GM23338 (cell line): ENCODE results near the gene SSH2. TPM values are rescaled to one million over a fixed set of nuclear protein-coding genes. Genes with fewer than 3 reads are reported as not detected.

Experiments used
- ATAC-seq: fragments of 200-7000 bp; cut with Tn5 transposase; 3 replicates; pipeline ENCODE4 v1.9.1; 2020
- DNase-seq: peaks from one replicate; pipeline ENCODE4 v3.0.0-alpha.2; 2015; ENCODE audit warnings: low spot score
- H2AFZ ChIP-seq: fragments of 200-600 bp; sonication (generic); 2 replicates; pipeline ENCODE4 v1.8.0; 2016; ENCODE audit warnings: antibody characterized with exemption, mild to moderate bottlenecking, moderate library complexity
- H3F3A ChIP-seq: fragments of 200-600 bp; sonication (generic); replicated peaks from 2 replicates; pipeline ENCODE4 v1.8.0; 2017; ENCODE audit warnings: antibody characterized with exemption, mixed run types, low read depth
- H3K27ac ChIP-seq: fragments of 200-600 bp; sonication (generic); 2 replicates; pipeline ENCODE4 v1.6.1; 2016; ENCODE audit warnings: low read depth
- H3K27me3 ChIP-seq: fragments of 200-600 bp; sonication (generic); 2 replicates; pipeline ENCODE4 v1.8.0; 2016; ENCODE audit warnings: mild to moderate bottlenecking, mixed run types, moderate library complexity; ENCODE audit not compliant: insufficient read depth
- H3K36me3 ChIP-seq: fragments of 200-600 bp; sonication (generic); 2 replicates; pipeline ENCODE4 v1.8.0; 2016; ENCODE audit warnings: mild to moderate bottlenecking; ENCODE audit not compliant: insufficient read depth
- H3K4me1 ChIP-seq: fragments of 200-600 bp; sonication (generic); 2 replicates; pipeline ENCODE4 v1.8.0; 2016; ENCODE audit warnings: mild to moderate bottlenecking, moderate library complexity; ENCODE audit not compliant: insufficient read depth
- H3K4me2 ChIP-seq: fragments of 200-600 bp; sonication (generic); 2 replicates; pipeline ENCODE4 v1.7.1; 2017; ENCODE audit warnings: mixed run types
- H3K4me3 ChIP-seq: fragments of 200-600 bp; sonication (generic); 2 replicates; pipeline ENCODE4 v1.6.1; 2016; ENCODE audit warnings: mixed run types
- H3K79me2 ChIP-seq: fragments of 200-600 bp; sonication (generic); replicated peaks from 2 replicates; pipeline ENCODE4 v1.8.0; 2017; ENCODE audit warnings: mild to moderate bottlenecking; ENCODE audit not compliant: insufficient read depth
- H3K9me2 ChIP-seq: fragments of 200-600 bp; sonication (generic); 2 replicates; pipeline ENCODE4 v1.8.0; 2017; ENCODE audit not compliant: insufficient read depth
- H4K20me1 ChIP-seq: fragments of 200-600 bp; sonication (generic); replicated peaks from 2 replicates; pipeline ENCODE4 v1.8.0; 2017; ENCODE audit warnings: mild to moderate bottlenecking; ENCODE audit not compliant: insufficient read depth
- H3K27ac Mint-ChIP-seq: 2 replicates; pipeline ENCODE4 v1.8.0; 2020; ENCODE audit warnings: inconsistent platforms, mild to moderate bottlenecking, moderate library complexity, mixed read lengths
- H3K27me3 Mint-ChIP-seq: 3 replicates; pipeline ENCODE4 v1.8.0; 2022; ENCODE audit warnings: low read depth, mild to moderate bottlenecking, moderate library complexity, mixed read lengths, inconsistent platforms; ENCODE audit not compliant: insufficient read depth, poor library complexity
- H3K36me3 Mint-ChIP-seq: 3 replicates; pipeline ENCODE4 v1.8.0; 2021; ENCODE audit warnings: low read depth, mild to moderate bottlenecking, inconsistent platforms, moderate library complexity, mixed read lengths
- H3K4me1 Mint-ChIP-seq: 3 replicates; pipeline ENCODE4 v1.8.0; 2020; ENCODE audit warnings: mild to moderate bottlenecking, inconsistent platforms, mixed read lengths
- H3K4me3 Mint-ChIP-seq: 3 replicates; pipeline ENCODE4 v1.8.0; 2021; ENCODE audit warnings: moderate library complexity, mild to moderate bottlenecking, inconsistent platforms, mixed read lengths
- H3K9me3 Mint-ChIP-seq: 3 replicates; pipeline ENCODE4 v1.8.0; 2020; ENCODE audit warnings: moderate library complexity, mild to moderate bottlenecking, inconsistent platforms, mixed read lengths
- CREB1 ChIP-seq: fragments of 250-450 bp; sonication (Bioruptor Pico); IDR thresholded peaks from 2 replicates; pipeline ENCODE4 v1.5.0; 2020; ENCODE audit warnings: low read depth, mild to moderate bottlenecking, moderate library complexity
- ETS1 ChIP-seq: IDR thresholded peaks from 2 replicates; pipeline ENCODE4 v1.6.1; 2016; ENCODE audit warnings: antibody characterized with exemption
- EZH2phosphoT487 ChIP-seq: fragments of 200-600 bp; sonication (generic); IDR thresholded peaks from one replicate; pipeline ENCODE4 v1.8.1; 2018; ENCODE audit warnings: antibody characterized with exemption; ENCODE audit not compliant: unreplicated experiment
- NANOG ChIP-seq: IDR thresholded peaks from 2 replicates; pipeline ENCODE4 v1.6.1; 2016; ENCODE audit warnings: antibody characterized with exemption, borderline replicate concordance
- POLR2AphosphoS5 ChIP-seq: IDR thresholded peaks from 2 replicates; pipeline ENCODE4 v1.6.1; 2016; ENCODE audit warnings: antibody characterized with exemption, low read depth
- STAT1 ChIP-seq: IDR thresholded peaks from one replicate; pipeline ENCODE4 v1.6.1; 2016; ENCODE audit warnings: antibody characterized with exemption; ENCODE audit not compliant: unreplicated experiment
- ZNF114 ChIP-seq: fragments of 250-450 bp; sonication (Bioruptor Pico); IDR thresholded peaks from 2 replicates; pipeline ENCODE4 v1.5.0; 2020; ENCODE audit warnings: mild to moderate bottlenecking, moderate library complexity
- ZNF331 ChIP-seq: fragments of 250-450 bp; sonication (Bioruptor Pico); IDR thresholded peaks from 2 replicates; pipeline ENCODE4 v1.5.0; 2020; ENCODE audit warnings: low read depth, mild to moderate bottlenecking, moderate library complexity
- ZNF462 ChIP-seq: fragments of 250-450 bp; sonication (Bioruptor Pico); IDR thresholded peaks from 2 replicates; pipeline ENCODE4 v1.5.0; 2020; ENCODE audit warnings: mild to moderate bottlenecking, moderate library complexity
- polyA plus RNA-seq: library from polyadenylated mRNA; unstranded; fragments of >200 nt; fragmentation: Nextera tagmentation; extraction: Ambion mirVana; gene quantifications from 2 replicates; pipeline ENCODE4 v1.2.1, GENCODE V29; 2016
- total RNA-seq: library from RNA; depleted of rRNA; stranded (reverse); fragments of >200 nt; shearing (Covaris generic); gene quantifications from 2 replicates; pipeline ENCODE4 v1.2.3, GENCODE V29; 2014
- TF ChIP-seq, protein P1 (sequence below), 2 experiments: fragments of 200-600 bp in 1 of 2; sonication (generic) in 1 of 2; conservative IDR thresholded peaks; 2 replicates each; pipeline versions ENCODE4 v1.5.1 to v1.6.1; 2016 to 2017; ENCODE audit warnings: antibody characterized with exemption in 2 of 2, low read depth in 2 of 2, mild to moderate bottlenecking in 2 of 2, moderate library complexity in 1 of 2
- TF ChIP-seq, protein P2 (sequence below): IDR thresholded peaks from one replicate; pipeline ENCODE4 v1.6.1; 2018; ENCODE audit warnings: antibody characterized with exemption; ENCODE audit not compliant: unreplicated experiment

SSH2 gene
- total and polyA plus RNA-seq, 2 experiments from 2014 or later = 9.9 to 12.1 TPM

DNA sequence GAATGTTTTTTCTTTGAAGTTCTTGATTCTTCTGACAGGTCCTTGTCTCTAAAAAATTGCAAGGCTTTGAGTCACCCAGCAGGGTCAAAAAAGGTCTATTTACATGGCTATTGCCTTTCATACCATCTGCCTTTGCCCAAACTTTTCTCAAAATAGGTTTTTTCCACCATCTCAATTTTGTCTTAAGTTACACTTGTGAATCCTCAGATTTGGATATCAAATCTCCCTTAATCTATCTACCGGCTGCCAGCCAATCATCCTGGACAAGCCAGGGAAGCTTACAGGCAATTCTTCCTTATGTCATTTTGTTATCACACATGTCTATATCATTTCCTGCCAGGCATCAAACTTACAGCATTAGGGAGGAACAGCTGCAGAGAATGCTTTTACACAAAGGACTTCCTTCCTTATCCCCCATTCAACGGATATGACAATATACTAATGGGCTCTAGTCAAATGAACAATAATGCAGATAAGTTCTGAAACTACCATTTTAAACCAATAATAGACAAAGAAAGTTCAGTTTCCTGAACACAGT is 203.2 kb downstream of the SSH2 start:
- H3F3A ChIP-seq = no peaks in the 10 kb centered on the region
- H3K27me3 Mint-ChIP-seq = peaks cover 2% of the 10 kb centered on the region
- H3K36me3 ChIP-seq = no peaks in the 10 kb centered on the region
- peaks cover 19% of the 10 kb centered on the region for H3K4me1 Mint-ChIP-seq
- no peaks in the 10 kb centered on the region for H3K27me3 ChIP-seq
- H3K4me3 ChIP-seq = no peak overlapping the region
- no peak overlapping the region for H3K4me3 Mint-ChIP-seq
- H3K9me2 ChIP-seq = no peaks in the 10 kb centered on the region
- H3K4me2 ChIP-seq = 0 out of 2 replicates have a peak overlapping the region, but pooled peaks have one; percentile 29
- peaks cover 4% of the 10 kb centered on the region; the same call in 2 of the 3 replicates for H3K9me3 Mint-ChIP-seq
- peaks cover 2% of the 10 kb centered on the region; the same call in 1 of the 3 replicates for H3K36me3 Mint-ChIP-seq
- no peak overlapping the region for H3K27ac ChIP-seq
- ATAC-seq = no peak
- no peaks in the 10 kb centered on the region for H4K20me1 ChIP-seq
- no peak overlapping the region for H2AFZ ChIP-seq
- no peak for DNase-seq
- H3K79me2 ChIP-seq = no peaks in the 10 kb centered on the region
- H3K4me1 ChIP-seq = peaks cover 14% of the 10 kb centered on the region
- TF ChIP-seq CREB1 (CRISPR knock-in tag) = no peak
- no peak for TF ChIP-seq ZNF114 (CRISPR knock-in tag)
- no peak for TF ChIP-seq ZNF462 (CRISPR knock-in tag)
- no peak for TF ChIP-seq NANOG
- TF ChIP-seq STAT1 = no peak
- no peak for TF ChIP-seq EZH2phosphoT487
- TF ChIP-seq ETS1 = no peak
- no peak for TF ChIP-seq POLR2AphosphoS5
- TF ChIP-seq, protein P1, sequence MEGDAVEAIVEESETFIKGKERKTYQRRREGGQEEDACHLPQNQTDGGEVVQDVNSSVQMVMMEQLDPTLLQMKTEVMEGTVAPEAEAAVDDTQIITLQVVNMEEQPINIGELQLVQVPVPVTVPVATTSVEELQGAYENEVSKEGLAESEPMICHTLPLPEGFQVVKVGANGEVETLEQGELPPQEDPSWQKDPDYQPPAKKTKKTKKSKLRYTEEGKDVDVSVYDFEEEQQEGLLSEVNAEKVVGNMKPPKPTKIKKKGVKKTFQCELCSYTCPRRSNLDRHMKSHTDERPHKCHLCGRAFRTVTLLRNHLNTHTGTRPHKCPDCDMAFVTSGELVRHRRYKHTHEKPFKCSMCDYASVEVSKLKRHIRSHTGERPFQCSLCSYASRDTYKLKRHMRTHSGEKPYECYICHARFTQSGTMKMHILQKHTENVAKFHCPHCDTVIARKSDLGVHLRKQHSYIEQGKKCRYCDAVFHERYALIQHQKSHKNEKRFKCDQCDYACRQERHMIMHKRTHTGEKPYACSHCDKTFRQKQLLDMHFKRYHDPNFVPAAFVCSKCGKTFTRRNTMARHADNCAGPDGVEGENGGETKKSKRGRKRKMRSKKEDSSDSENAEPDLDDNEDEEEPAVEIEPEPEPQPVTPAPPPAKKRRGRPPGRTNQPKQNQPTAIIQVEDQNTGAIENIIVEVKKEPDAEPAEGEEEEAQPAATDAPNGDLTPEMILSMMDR (conservative IDR thresholded peaks at IDR 0.05; ENCODE audit: low read depth in 2 of 2) = no peak
- no peak for TF ChIP-seq ZNF331 (CRISPR knock-in tag)
- TF ChIP-seq, protein P2, sequence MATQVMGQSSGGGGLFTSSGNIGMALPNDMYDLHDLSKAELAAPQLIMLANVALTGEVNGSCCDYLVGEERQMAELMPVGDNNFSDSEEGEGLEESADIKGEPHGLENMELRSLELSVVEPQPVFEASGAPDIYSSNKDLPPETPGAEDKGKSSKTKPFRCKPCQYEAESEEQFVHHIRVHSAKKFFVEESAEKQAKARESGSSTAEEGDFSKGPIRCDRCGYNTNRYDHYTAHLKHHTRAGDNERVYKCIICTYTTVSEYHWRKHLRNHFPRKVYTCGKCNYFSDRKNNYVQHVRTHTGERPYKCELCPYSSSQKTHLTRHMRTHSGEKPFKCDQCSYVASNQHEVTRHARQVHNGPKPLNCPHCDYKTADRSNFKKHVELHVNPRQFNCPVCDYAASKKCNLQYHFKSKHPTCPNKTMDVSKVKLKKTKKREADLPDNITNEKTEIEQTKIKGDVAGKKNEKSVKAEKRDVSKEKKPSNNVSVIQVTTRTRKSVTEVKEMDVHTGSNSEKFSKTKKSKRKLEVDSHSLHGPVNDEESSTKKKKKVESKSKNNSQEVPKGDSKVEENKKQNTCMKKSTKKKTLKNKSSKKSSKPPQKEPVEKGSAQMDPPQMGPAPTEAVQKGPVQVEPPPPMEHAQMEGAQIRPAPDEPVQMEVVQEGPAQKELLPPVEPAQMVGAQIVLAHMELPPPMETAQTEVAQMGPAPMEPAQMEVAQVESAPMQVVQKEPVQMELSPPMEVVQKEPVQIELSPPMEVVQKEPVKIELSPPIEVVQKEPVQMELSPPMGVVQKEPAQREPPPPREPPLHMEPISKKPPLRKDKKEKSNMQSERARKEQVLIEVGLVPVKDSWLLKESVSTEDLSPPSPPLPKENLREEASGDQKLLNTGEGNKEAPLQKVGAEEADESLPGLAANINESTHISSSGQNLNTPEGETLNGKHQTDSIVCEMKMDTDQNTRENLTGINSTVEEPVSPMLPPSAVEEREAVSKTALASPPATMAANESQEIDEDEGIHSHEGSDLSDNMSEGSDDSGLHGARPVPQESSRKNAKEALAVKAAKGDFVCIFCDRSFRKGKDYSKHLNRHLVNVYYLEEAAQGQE = no peak
- H3K27ac Mint-ChIP-seq = no peak overlapping the region
